Right ventricle myocardium inferior (tissue), 1 donor: ENCODE results near the gene ZGRF1. TPM values are rescaled to one million over a fixed set of nuclear protein-coding genes. Genes with fewer than 3 reads are reported as not detected.
"Not testable (repeated sequence)": the region's sequence is repeated elsewhere in the genome, so short reads cannot be mapped to it uniquely, and the experiment has no call there.

Experiments
- ATAC-seq: fragments of 200-7000 bp; cut with Tn5 transposase; one replicate; pipeline ENCODE4 v1.9.1; 2020; ENCODE audit warnings: mild to moderate bottlenecking, moderate library complexity
- DNase-seq: peaks from one replicate; pipeline ENCODE4 v3.0.0; 2021; ENCODE audit errors: missing footprints
- intact Hi-C: fragments of 100-400 bp; cut with DNase I; formaldehyde crosslinking; loops from one replicate; pipeline ENCODE4 v1.11.0; 2022
- microRNA-seq: library from miRNA; unstranded; fragments of <30 nt; microRNA quantifications from one replicate; pipeline ENCODE4 v1.2.0, GENCODE V29; 2020
- total RNA-seq: library from RNA; stranded (reverse); fragmentation: NEBNext Ultra II Directional; extraction: Animal tissue kit (Norgen Biotek cat#: 25700); gene quantifications from one replicate; pipeline ENCODE4 v1.2.1, GENCODE V29; 2021
- donor health status: DM: no; HTN: yes; CAD: no; lungs with severe emphysema.

Gene ZGRF1
- total RNA-seq, 1 donor from 2014 or later = 2.1 TPM

DNA sequence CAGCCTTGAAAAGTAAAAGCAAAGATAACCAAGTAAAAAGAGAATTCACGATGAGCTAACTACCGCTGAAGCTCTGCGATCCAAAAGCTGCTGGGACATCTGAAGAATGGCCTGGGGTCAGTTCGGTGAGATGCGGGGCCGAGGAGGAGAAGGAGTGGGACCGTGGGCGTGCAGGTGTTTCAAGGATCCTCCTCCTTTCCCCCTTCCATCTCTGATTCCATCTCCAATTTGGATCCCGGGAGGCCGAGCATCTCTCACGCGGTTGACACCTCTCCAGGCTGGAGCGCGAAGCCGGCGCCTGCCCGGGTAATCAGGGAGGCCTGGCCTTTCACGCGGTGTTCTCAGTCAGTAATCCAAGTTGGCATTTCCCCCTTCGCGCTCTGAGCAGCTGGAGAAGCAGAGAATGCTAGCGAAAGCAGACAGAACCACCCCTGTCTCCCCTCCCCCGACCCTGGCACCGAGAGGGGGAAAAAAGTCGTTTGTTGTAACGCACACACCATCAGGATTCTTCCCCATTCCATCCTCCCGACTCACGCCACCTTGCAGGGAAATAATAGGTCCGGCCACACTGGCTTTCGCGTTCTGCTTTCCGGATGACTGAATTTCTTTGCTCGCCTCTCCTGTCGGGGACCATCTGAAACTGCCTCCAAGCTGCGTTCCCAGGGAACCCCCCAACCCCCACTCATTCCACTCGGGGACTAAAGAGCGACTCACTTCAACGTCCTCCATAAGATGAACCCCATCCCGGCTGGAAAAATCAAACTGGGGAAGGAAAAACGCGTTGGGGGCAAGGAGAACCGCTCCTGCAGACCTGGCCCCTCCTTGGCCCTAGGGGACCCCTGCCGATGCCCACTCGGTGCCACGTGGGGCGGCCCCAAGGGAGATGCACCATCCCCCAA is 127.2 kb downstream of the ZGRF1 start:
- ATAC-seq = no peak
- intact Hi-C loops = no loop called here

DNA sequence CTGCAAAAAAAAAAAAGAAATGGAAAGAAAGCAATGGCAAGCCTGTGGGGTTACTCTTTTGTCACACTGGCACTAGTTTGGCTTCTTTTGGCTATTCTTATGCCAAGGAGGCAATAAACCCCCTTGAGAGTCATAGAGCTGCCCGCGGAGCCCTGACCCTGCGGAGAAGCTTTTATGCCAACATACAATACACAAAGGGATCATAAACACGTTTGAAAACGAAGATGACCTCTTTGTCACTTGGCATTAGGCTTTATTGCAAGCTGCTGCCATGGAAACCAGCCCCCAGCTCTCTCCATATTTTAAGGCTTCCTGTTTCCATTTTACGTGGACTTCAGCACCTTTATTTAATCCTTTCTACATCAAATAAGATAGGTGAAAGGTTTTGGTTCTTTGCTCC is 128.4 kb downstream of the ZGRF1 start:
- ATAC-seq = no peak

More for the DNA sequence above, 127.2 kb downstream of the ZGRF1 start:
- no peak for DNase-seq

DNA sequence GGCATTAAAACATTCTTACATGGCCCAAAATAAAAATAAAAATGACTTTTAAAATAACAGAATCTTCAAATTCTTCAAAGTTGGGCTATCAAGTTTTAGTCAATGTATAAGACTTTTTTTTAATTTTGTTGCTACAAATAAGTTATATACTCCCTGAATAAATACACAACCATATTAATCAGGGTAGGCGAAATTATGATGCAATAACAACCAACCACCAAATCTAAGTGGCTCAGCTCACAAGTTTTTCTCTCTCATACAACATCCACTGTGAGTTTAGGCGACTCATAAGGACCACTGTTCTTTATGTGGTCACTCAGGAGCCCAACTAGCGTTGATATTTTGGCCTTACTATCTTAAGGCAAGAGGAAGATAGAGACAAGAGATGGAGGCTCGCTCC is 131.9 kb downstream of the ZGRF1 start:
- DNase-seq (no peak), ATAC-seq (no peak)
- intact Hi-C loops = no loop called here

More for the DNA sequence above, 128.4 kb downstream of the ZGRF1 start:
- intact Hi-C loops = no loop called here
- DNase-seq = no peak

DNA sequence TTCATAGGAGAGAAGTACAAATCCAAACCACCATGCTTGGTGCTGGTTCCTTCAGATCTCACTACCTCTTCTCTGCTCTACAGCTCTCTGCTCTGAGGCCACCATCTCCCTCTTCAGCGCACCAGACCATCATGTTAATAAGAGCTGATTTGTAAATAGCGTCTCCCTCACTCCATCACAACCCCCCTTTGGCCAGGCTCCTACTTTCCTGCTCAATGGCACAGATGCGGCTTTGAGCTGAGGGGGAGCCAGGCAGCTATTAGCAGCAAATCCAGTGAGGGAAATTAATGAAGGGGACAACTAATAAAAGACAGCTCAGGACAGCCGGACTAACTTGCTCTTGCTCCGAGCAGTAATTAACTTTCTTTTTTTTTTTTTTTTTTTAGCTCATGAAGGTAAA is 133.8 kb downstream of the ZGRF1 start:
- no peak for DNase-seq
- intact Hi-C loops = no loop called here
- ATAC-seq = no peak

DNA sequence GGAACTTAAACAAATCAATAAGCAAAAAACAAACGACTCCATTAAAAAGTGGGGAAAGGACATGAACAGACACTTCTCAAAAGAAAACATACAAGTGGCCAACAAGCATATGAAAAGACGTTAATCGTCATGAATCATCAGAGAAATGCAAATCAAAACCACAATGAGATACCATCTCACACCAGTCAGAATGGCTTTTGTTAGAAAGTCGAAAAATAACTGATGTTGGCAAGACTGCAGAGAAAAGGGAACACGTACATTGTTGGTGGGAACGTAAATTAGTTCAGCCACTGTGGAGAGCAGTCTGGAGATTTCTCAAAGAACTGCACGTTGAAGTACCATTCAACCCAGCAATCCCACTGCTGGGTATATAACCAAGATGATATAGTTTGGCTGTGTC is 144.4 kb downstream of the ZGRF1 start:
- DNase-seq = no peak
- ATAC-seq = no peak
- intact Hi-C loops = no loop called here

DNA sequence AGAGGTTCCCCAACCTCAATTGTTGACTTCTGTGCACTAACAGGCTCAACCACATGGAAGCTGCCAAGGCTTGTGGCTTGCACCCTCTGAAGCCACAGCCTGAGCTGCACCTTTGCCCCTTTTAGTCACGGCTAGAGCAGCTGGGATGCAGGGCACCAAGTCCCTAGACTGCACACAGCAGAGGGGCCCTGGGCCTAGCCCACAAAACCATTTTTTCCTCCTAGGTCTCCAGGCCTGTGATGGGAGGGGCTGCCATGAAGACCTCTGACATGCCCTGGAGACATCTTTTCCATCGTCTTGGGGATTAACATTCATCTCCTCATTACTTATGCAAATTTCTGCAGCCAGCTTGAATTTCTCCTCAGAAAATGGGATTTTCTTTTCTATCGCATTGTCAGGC is 145.9 kb downstream of the ZGRF1 start:
- intact Hi-C loops, ATAC-seq, DNase-seq: not testable (repeated sequence)

Small RNAs within 50 kb of the gene (microRNA-seq; reads per million reads assigned to microRNA genes)
- gene MIR302A (1,093 reads per million, percentile 84 among the genes with 10 or more reads in this experiment), gene MIR302B (689 reads per million, percentile 79 among the genes with 10 or more reads in this experiment), gene MIR302C (127 reads per million, percentile 56 among the genes with 10 or more reads in this experiment), gene MIR302D (673 reads per million, percentile 78 among the genes with 10 or more reads in this experiment), gene MIR367 (2.5 reads per million)

Other genes with a start within 250 kb of the ZGRF1 start
- not detected for gene NEUROG2, start 120.7 kb downstream of the ZGRF1 start, total RNA-seq
- gene LARP7, start 234 bp upstream of the ZGRF1 start, total RNA-seq = 62.2 TPM